ENCODE results near the gene TMEM244.

The TMEM244 gene

DNA sequence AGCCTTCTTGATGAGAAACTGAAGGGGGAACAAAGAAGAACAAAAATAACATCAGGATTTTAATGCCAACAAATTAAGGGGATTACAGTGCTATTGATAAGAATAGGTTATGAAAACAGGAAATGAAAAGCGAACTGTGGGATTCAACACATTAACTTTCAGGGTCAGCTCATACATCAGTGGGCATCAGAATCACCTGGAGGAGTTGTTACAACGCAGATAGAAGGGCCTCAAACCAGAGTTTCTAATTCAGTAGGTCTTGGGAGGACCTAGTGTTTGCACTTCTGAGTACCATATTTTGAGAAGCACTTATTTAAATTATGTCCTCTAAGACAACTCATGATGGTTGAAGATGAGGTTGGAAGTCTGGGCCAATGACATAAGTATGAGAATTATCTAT, 5.6 kb upstream of the TMEM244 start:
- no peak for DNase-seq
- no peak overlapping the region for H3K27ac ChIP-seq
- TF ChIP-seq, protein P1, sequence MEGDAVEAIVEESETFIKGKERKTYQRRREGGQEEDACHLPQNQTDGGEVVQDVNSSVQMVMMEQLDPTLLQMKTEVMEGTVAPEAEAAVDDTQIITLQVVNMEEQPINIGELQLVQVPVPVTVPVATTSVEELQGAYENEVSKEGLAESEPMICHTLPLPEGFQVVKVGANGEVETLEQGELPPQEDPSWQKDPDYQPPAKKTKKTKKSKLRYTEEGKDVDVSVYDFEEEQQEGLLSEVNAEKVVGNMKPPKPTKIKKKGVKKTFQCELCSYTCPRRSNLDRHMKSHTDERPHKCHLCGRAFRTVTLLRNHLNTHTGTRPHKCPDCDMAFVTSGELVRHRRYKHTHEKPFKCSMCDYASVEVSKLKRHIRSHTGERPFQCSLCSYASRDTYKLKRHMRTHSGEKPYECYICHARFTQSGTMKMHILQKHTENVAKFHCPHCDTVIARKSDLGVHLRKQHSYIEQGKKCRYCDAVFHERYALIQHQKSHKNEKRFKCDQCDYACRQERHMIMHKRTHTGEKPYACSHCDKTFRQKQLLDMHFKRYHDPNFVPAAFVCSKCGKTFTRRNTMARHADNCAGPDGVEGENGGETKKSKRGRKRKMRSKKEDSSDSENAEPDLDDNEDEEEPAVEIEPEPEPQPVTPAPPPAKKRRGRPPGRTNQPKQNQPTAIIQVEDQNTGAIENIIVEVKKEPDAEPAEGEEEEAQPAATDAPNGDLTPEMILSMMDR (IDR thresholded peaks at IDR 0.05; ENCODE audit: low read depth, low read length): no peak
- no peaks in the 10 kb centered on the region for H3K36me3 ChIP-seq
- H3K4me3 ChIP-seq (ENCODE audit: low read depth, low read length): no peak overlapping the region
- H3K9me3 ChIP-seq (ENCODE audit: severe bottlenecking): no peaks in the 10 kb centered on the region
- H3K27me3 ChIP-seq (ENCODE audit: insufficient read depth, low read depth, severe bottlenecking): no peaks in the 10 kb centered on the region

DNA sequence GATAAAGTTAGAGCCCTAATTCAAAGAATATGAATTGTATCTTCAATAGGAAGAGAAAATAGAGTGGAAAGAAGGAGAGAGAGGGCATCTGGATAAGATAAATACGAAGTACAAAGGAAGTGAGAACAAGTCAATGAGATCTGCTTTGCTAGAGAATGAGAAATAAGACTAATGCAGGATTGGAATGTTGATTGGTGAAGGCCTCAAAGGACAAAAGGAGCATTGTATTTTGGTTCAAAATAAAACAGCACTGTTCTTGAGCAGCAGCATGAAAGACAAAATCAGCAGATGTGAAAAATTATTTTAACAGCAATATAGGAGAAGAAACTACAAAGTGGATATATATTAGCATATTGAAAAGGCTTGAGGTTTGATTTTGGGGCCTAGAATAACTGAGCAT, 5.1 kb upstream of the TMEM244 start:
- TF ChIP-seq, protein P1 (IDR thresholded peaks at IDR 0.05; ENCODE audit: low read depth, low read length): no peak
- Histone ChIP-seq H3K9me3 (ENCODE audit: severe bottlenecking) (no peaks in the 10 kb centered on the region), H3K27me3 (ENCODE audit: insufficient read depth, low read depth, severe bottlenecking) (no peaks in the 10 kb centered on the region), H3K4me3 (ENCODE audit: low read depth, low read length) (no peak overlapping the region), H3K36me3 (no peaks in the 10 kb centered on the region), H3K27ac (no peak overlapping the region)
- no peak for DNase-seq

DNA sequence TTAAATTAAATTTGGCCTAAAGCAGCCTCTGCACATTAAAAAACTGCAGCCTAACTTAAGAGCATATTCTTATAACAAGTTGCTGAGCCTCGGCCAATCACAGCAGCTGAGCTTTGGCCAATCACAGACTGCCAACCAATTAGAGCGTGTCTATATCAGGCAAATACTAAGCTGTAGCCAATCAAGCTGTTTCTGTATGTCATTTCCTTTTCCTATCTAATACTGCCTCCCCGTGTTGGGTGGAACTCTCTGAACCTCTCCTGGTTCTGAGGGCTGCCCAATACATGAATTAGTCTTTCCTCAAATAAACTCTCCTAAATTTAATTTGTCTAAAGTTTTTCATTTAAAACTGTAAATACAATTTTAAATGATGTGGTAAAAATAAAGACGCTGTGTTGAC, 3.9 kb upstream of the TMEM244 start:
- H3K9me3 ChIP-seq (ENCODE audit: severe bottlenecking): no peaks in the 10 kb centered on the region
- DNase-seq: no peak

DNA sequence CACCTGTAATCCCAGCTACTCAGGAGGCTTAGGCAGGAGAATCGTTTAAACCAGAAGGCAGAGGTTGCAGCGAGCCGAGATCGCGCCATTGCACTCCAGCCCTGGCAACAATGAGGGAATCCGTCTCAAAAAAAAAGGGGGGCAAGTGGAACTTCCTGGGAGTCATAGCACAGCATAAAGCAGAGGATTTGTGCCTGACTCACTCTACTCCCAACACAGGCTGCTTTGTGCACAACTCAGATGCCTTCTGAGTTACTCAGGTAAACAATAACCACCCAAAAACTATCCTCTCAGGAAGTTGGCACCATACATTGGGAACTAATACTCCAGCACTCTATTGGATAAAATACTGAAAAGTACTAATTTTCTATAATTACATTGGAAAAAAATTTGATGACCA, 2.5 kb upstream of the TMEM244 start:
- H3K27ac ChIP-seq: no peak overlapping the region

More for the DNA sequence above, 3.9 kb upstream of the TMEM244 start:
- Histone ChIP-seq H3K27me3 (ENCODE audit: insufficient read depth, low read depth, severe bottlenecking) (no peaks in the 10 kb centered on the region), H3K36me3 (no peaks in the 10 kb centered on the region), H3K4me3 (ENCODE audit: low read depth, low read length) (no peak overlapping the region), H3K27ac (no peak overlapping the region)
- TF ChIP-seq, protein P1 (IDR thresholded peaks at IDR 0.05; ENCODE audit: low read depth, low read length): no peak

DNA sequence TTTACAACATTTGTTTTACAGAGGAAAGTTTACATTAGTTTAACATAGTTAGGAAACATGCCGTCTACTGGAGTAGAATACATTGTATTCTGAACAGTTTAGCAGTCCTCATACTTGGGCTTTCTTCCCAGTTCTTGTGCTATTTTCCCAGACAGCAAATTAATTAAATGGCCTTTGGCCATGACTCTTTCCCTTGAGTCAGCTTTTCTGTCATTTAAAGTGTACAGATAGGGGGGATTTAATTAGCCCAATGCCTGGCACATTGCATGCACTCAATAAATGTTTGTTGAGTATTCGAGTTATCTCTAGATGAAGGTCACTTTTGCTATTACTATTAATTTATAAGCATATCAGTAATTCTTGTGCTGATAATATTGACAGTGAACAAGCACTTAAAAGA, 1.6 kb downstream of the TMEM244 start:
- H3K9me3 ChIP-seq (ENCODE audit: severe bottlenecking): no peaks in the 10 kb centered on the region
- TF ChIP-seq, protein P1 (IDR thresholded peaks at IDR 0.05; ENCODE audit: low read depth, low read length): no peak
- H3K36me3 ChIP-seq: no peaks in the 10 kb centered on the region
- H3K27me3 ChIP-seq (ENCODE audit: insufficient read depth, low read depth, severe bottlenecking): no peaks in the 10 kb centered on the region
- H3K4me3 ChIP-seq (ENCODE audit: low read depth, low read length): no peak overlapping the region
- no peak for DNase-seq
- peak overlapping the region; percentile 59 for H3K27ac ChIP-seq

More for the DNA sequence above, 2.5 kb upstream of the TMEM244 start:
- H3K27me3 ChIP-seq (ENCODE audit: insufficient read depth, low read depth, severe bottlenecking): no peaks in the 10 kb centered on the region
- DNase-seq: no peak
- TF ChIP-seq, protein P1 (IDR thresholded peaks at IDR 0.05; ENCODE audit: low read depth, low read length): no peak
- H3K4me3 ChIP-seq (ENCODE audit: low read depth, low read length): no peak overlapping the region
- H3K9me3 ChIP-seq (ENCODE audit: severe bottlenecking): no peaks in the 10 kb centered on the region
- no peaks in the 10 kb centered on the region for H3K36me3 ChIP-seq

DNA sequence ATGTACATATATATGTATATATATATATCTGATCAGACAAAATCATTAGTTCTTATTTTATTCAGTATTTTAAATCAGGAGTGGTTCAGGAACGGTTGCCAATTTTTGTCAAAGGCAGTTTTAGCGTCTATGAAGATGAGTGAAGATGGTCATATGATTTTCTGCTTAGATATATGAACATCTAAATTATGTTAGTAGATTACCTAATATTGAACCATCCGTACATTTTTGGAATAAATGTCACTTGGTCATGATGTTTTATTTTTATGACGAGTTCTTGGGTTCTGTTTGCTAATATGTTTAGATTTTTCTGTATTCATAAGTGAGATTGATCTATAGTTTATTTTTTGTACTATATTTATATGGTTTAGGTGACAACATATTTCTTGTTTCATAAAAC, 3.3 kb downstream of the TMEM244 start:
- no peak for DNase-seq
- no peak overlapping the region for H3K27ac ChIP-seq
- no peaks in the 10 kb centered on the region for H3K36me3 ChIP-seq
- H3K27me3 ChIP-seq (ENCODE audit: insufficient read depth, low read depth, severe bottlenecking): no peaks in the 10 kb centered on the region
- H3K9me3 ChIP-seq (ENCODE audit: severe bottlenecking): no peaks in the 10 kb centered on the region
- H3K4me3 ChIP-seq (ENCODE audit: low read depth, low read length): no peak overlapping the region
- TF ChIP-seq, protein P1 (IDR thresholded peaks at IDR 0.05; ENCODE audit: low read depth, low read length): no peak

Measured in WERI-Rb-1 (cell line).